Activated T-helper 1 cell treated with anti-CD3 and anti-CD28 coated beads, Interleukin-12 subunit alpha, Interleukin-12 subunit beta, Interleukin-2, Interleukin-4 antibody, amounts not matched to agents 30 ng/mL and 10 ng/mL and 1 ng/mL, durations not matched to agents 14 hours and 24 hours and 36 hours (primary cell): ENCODE data around the gene PMP22. TPM values are rescaled to one million over a fixed set of nuclear protein-coding genes. Genes with fewer than 3 reads are reported as not detected.

Experiments
- DNase-seq: peaks from one replicate; pipeline ENCODE4 v3.0.0; 2021; ENCODE audit warnings: low spot score
- H3K27ac Mint-ChIP-seq: one replicate; pipeline ENCODE4 v1.8.0; 2021; ENCODE audit warnings: mild to moderate bottlenecking, mixed read lengths
- H3K27me3 Mint-ChIP-seq: one replicate; pipeline ENCODE4 v1.8.0; 2022; ENCODE audit warnings: mild to moderate bottlenecking, moderate library complexity, mixed read lengths; ENCODE audit not compliant: insufficient read depth
- H3K36me3 Mint-ChIP-seq: one replicate; pipeline ENCODE4 v1.8.0; 2021; ENCODE audit warnings: low read depth, mixed read lengths
- H3K4me1 Mint-ChIP-seq: one replicate; pipeline ENCODE4 v1.8.0; 2021; ENCODE audit warnings: low read depth, mixed read lengths
- H3K4me3 Mint-ChIP-seq: one replicate; pipeline ENCODE4 v1.8.0; 2021; ENCODE audit warnings: mild to moderate bottlenecking, moderate library complexity, mixed read lengths
- H3K9me3 Mint-ChIP-seq: one replicate; pipeline ENCODE4 v1.8.0; 2021; ENCODE audit warnings: mixed read lengths
- intact Hi-C: fragments of 100-400 bp; cut with micrococcal nuclease; formaldehyde crosslinking; loops from one replicate; pipeline ENCODE4 v1.15.1; 2024
- total RNA-seq: library from RNA; stranded (reverse); gene quantifications from 2 replicates; pipeline ENCODE4 v1.2.3, GENCODE V29; 2022

The PMP22 gene
- total RNA-seq, 1 donor from 2014 or later = 0.54 TPM

DNA sequence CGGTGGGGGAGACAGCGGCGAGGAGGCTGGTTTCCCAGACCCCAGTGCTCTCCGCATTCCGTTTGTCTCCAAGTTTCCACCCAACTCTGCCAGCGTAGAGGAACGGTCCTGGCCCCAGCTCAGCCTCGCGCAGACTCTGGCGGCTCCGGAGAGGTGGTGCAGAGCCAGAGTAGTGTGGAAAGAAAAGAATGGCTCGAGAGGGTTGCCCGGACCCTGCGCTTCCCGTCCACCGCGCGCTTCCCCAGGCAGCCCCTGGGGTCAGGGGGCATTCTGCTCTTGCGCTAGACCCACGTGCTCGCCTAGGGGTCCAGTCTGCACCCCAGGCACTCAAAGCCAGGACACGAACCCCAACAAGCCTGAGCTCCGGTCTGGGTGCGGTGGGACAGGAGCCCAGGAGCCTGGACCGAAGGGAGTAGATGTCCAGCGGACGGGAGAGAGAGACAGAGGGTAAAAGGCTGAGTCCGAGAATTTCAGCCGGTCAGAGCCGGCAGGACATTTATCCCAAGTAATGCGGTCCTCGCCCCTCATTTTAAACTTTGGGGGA is 3.8 kb downstream of the PMP22 start:
- Mint-ChIP-seq H3K27ac (no peak overlapping the region), H3K4me1 (peaks cover 26% of the 10 kb centered on the region), H3K9me3 (no peaks in the 10 kb centered on the region), H3K36me3 (no peaks in the 10 kb centered on the region), H3K27me3 (peaks cover 81% of the 10 kb centered on the region), H3K4me3 (peak overlapping the region; percentile 72)
- intact Hi-C loops = loop anchor here (2.0 to 5.0 kb wide), 2 partner anchors 266 to 737 kb away; partner anchors contain the start of genes TTC19 and ZSWIM7
- DNase-seq = no peak

DNA sequence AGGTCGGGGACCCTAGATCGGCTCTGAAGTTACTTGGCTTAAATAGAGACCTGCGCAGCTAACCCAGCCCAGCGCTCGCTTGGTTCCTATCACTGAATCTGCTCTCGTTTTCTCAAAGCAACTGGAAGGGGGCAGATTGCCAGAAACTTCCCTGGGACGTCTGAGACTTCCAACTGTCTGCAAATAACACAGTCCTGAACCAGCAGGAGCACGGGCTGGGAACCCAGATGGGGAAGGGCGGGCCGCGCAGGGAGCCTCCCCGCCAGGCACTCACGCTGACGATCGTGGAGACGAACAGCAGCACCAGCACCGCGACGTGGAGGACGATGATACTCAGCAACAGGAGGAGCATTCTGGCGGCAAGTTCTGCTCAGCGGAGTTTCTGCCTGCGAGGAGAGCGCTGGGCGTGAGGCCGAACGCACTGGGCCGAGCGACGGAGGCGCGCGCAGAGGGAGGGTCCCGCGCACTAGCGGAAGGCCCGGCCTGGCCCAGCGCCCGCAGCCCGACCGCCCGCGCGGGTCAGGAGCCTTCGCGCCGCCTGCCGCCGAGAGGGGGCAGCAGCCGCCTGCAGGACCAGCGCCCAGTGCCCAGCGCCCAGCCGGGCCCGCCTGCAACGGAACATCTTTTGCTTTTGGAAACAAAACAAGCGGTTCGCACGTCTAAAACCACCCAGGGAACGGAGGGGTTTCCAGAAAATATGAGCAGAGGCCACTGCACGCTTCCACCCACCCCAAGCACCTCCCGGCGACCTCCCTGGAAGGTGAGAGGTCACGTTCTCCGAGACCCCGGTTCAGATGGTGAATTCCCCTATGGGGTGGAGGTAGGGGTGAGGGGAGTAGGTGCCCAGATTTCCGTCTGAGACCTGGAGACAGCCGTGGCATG is 4.5 kb downstream of the PMP22 start:
- Mint-ChIP-seq H3K36me3 (no peaks in the 10 kb centered on the region), H3K27me3 (peaks cover 79% of the 10 kb centered on the region), H3K4me1 (peaks cover 26% of the 10 kb centered on the region), H3K9me3 (no peaks in the 10 kb centered on the region), H3K27ac (peak overlapping the region; percentile 48), H3K4me3 (peak overlapping the region; percentile 80)
- intact Hi-C loops = loop anchor here (2.0 to 5.0 kb wide), 2 partner anchors 267 to 738 kb away; partner anchors contain the start of genes TTC19 and ZSWIM7
- DNase-seq = peak; percentile 56

DNA sequence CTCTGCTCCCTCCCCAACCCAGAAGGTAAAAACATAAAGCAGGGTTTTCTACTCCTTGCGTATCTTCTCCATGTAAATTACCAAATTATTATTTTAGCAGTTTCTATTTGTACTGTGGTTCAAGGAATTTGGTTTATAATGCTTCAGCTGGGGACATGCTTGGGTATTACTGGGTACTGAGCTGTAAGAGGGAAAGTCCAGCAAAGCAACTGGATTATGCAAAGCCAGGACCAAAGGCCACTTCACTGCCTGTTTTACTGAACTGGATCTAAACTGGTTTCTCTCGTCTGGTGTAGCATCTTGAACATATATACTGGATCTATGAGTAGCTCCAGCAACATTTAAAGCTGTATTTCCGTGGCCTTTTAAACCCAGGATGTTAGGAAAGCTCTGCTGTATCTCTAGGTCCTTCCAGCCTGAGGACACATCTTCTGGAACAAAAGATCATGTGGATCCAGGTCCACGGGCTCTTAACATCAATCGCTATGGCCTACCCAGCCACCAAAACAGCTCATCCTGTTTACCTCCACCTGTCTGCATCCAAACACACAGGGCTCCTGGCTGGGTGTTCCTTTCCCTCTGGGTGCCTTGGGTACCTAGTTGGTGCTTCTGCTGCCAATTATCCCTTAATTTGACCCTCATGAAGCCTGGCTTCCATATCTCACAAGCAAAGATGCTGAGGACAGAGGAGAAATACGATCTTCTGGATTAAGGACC is 7.2 kb downstream of the PMP22 start:
- Mint-ChIP-seq H3K4me1 (peaks cover 26% of the 10 kb centered on the region), H3K9me3 (no peaks in the 10 kb centered on the region), H3K27ac (no peak overlapping the region), H3K27me3 (peaks cover 58% of the 10 kb centered on the region), H3K4me3 (no peak overlapping the region), H3K36me3 (no peaks in the 10 kb centered on the region)
- intact Hi-C loops = loop anchor here (1.0 kb wide), 1 partner anchor 245 kb away; no protein-coding TSS in a partner anchor
- no peak for DNase-seq

DNA sequence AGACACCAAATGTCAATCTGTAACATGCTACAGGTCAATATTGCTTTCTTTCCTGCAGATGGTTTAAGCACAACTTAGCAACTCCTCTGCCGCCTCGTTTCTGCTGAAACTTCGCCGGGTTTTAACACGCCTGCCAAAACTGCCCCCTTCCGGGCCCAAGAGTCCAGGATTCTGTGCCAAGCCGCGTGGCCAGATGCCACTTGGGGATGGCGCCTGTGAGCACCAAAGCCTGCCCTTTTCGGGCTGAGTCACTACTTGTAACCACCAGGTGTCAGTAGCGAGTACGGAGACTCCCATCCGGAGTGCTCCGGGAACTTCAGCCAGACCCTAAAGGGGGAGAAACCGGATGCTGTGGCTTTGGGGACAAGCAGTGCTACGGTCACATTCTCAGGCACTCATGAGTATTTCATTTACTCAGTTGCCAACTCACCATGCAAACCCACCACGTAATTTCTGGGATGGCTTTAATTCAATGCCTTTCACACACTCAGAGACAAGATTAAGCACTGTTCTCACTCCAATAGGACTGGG is 7.8 kb downstream of the PMP22 start:
- H3K4me3 Mint-ChIP-seq = no peak overlapping the region
- peaks cover 57% of the 10 kb centered on the region for H3K27me3 Mint-ChIP-seq
- no peaks in the 10 kb centered on the region for H3K9me3 Mint-ChIP-seq
- H3K36me3 Mint-ChIP-seq = no peaks in the 10 kb centered on the region
- H3K27ac Mint-ChIP-seq = no peak overlapping the region
- DNase-seq = peak; percentile 33
- intact Hi-C loops = loop anchor here (1.0 kb wide), 1 partner anchor 246 kb away; no protein-coding TSS in a partner anchor
- H3K4me1 Mint-ChIP-seq = peaks cover 24% of the 10 kb centered on the region

DNA sequence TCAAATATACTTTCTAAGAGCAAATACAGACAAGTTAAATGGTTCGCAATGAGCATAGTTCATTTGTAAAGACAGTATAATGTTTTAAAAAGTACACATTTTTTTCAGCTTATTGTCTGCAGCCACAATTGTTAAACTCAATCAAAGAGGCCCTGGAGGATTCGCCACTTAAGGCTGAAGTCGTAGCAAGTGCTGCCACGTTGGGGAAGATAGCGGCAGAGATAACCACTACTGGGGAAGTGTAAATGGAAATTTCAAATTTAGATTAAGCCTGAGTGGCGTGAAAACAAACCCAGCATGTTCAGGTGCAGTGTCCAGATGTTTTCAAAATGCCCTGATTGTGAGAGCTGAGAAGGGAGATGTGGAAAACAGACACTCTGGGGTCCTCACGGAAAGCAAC is 8.4 kb downstream of the PMP22 start:
- H3K27ac Mint-ChIP-seq = no peak overlapping the region
- intact Hi-C loops = loop anchor here (1.0 kb wide), 1 partner anchor 247 kb away; no protein-coding TSS in a partner anchor
- H3K4me1 Mint-ChIP-seq = peaks cover 21% of the 10 kb centered on the region
- no peaks in the 10 kb centered on the region for H3K36me3 Mint-ChIP-seq
- DNase-seq = no peak
- no peaks in the 10 kb centered on the region for H3K9me3 Mint-ChIP-seq
- no peak overlapping the region for H3K4me3 Mint-ChIP-seq
- peaks cover 50% of the 10 kb centered on the region for H3K27me3 Mint-ChIP-seq

DNA sequence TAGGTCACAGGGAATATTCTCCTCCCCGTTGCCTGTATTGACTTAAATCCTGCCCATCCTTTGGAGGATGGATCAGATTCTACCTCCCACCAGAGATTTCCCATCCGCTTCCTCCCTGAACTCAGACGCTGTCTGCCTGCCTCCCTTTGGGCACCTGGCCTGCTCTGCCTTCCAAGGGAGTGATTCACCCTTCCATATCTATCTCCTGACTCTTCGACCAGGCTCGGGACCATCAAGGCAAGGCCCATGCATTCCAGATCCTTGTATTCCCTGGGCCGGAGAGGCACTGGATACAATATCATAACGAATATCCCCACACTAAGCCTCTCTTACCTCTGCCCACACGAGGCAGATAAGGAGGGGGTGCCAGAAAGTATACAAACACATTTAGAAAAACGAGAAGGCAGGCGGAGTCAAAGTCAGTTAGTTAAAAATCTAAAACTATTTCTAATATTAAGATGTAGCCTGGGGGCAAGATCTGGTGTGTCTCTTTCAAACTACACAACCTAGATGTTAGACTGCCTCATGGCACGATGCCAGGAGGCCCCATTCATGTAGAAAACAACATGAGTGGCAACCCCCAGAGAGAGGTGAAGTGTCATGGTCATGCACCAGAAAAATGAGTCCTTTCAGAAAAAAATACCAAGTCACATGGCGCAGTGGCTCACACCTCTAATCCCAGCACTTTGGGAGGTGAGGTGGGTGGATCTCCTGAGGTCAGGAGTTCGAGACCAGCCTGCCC is 9.2 kb downstream of the PMP22 start:
- DNase-seq = no peak
- Mint-ChIP-seq H3K27me3 (peaks cover 46% of the 10 kb centered on the region), H3K9me3 (no peaks in the 10 kb centered on the region), H3K4me1 (peaks cover 21% of the 10 kb centered on the region), H3K4me3 (no peak overlapping the region), H3K36me3 (no peaks in the 10 kb centered on the region), H3K27ac (no peak overlapping the region)
- intact Hi-C loops = no loop called here

DNA sequence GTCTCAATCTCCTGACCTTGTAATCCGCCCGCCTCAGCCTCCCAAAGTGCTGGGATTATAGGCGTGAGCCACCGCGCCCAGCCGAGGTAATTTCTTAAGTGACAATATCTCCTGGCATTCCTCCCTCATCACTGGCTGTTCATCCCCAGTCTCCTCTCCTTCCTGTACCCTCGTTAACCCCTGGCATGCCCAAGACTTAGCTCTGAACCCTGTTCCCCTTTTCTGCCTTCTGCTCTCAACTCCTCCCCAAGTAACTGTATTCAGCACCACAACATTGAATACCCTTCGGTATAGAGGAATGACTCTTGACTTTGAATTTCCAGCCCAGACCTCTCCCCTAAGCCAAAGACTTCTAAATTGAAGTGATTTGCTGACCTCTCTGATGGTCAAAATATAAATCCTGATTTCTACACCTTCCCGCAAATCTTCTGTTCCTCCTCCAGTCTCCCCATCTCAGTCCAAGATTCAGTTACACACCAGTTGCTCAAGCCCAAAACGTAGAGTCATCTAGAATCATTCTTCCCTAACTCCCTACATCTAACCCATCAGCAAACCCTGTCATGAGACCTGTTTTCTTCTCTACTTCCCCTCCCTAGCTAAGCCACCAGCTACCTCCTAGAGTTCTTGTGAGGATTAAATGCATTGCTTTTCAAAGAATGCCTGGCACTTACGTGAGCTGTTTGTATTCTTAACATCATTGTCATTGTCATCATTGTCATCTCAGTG is 14.8 kb downstream of the PMP22 start:
- H3K36me3 Mint-ChIP-seq = no peaks in the 10 kb centered on the region
- no peak overlapping the region for H3K4me3 Mint-ChIP-seq
- peaks cover 4% of the 10 kb centered on the region for H3K27me3 Mint-ChIP-seq
- H3K9me3 Mint-ChIP-seq = no peaks in the 10 kb centered on the region
- no peaks in the 10 kb centered on the region for H3K4me1 Mint-ChIP-seq
- intact Hi-C loops = no loop called here
- no peak for DNase-seq
- H3K27ac Mint-ChIP-seq = no peak overlapping the region

DNA sequence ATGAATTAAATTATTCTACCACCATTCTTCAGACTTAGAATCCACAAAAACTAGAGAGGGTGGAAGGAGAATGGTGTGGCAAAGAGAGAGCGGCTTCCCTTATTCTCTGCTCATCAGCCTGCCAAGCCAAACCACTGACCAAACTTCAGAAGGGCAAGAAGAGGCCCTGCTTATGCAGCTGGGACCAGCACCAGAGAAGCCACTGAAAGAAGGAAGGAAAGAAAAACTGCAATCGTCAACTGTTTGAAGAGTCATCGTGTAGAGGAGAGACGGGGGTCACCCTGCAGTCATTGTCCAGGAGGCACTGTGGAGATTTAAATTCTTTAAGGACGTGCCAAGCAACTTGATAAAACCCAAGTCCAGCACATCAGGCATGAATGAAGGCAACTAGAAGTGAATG is 15.6 kb downstream of the PMP22 start:
- H3K4me1 Mint-ChIP-seq = no peaks in the 10 kb centered on the region
- no peaks in the 10 kb centered on the region for H3K9me3 Mint-ChIP-seq
- intact Hi-C loops = no loop called here
- H3K36me3 Mint-ChIP-seq = no peaks in the 10 kb centered on the region
- H3K27ac Mint-ChIP-seq = no peak overlapping the region
- H3K27me3 Mint-ChIP-seq = peaks cover 4% of the 10 kb centered on the region
- DNase-seq = no peak
- H3K4me3 Mint-ChIP-seq = no peak overlapping the region

DNA sequence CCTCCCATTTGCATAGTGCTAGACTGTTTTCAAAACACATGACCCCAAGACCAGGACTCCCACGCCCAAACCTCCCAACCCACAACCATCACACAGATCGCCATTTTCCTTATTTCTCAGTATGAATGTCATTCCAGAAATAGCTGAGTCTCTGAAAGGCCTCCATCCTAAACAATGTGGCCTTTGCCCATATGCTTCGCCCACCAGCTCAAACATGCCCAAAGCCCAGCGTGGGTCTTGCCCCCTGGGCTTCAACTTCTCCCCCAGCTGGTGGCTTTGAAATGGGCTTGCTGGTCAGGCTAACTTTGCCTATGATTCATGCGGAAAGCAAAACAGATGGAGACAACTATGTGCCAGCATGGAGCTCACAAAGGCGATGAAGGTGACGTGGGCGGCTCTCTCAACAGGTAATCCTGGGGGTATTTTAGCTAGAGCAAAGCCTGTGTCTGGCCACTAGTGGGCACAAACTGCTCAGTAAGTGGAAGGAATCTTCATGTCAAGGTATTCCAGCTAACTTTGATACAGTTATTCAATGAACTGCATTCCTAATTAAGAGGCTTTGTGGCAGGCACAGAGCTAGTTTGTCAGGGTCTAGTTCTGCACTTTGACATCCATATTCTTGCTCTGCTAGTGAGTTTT is 17.1 kb downstream of the PMP22 start:
- no peaks in the 10 kb centered on the region for H3K9me3 Mint-ChIP-seq

DNA sequence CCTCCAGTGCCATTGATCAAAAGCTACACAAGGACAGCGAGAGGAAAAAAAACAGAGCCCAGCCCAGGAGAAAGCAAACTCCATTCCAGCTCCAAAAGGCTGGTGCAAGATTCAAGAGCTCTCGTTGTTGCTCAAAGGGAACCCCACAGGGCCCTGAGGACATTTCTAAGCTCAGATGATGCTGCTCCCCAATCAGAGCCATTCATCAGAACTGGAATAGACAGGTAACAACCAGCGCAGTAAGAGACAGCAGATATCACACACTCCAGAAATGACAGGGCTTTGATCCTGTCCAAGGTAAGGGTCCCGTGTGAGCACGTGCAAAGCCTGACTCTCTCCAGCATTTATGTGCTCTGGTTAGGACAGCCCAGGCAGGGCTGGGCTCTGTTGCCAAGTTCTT is 20.1 kb downstream of the PMP22 start:
- Mint-ChIP-seq H3K4me1 (no peaks in the 10 kb centered on the region), H3K4me3 (no peak overlapping the region), H3K9me3 (peaks cover 5% of the 10 kb centered on the region), H3K27me3 (peaks cover 6% of the 10 kb centered on the region), H3K36me3 (no peaks in the 10 kb centered on the region), H3K27ac (no peak overlapping the region)
- no peak for DNase-seq
- intact Hi-C loops = no loop called here

More for the DNA sequence above, 17.1 kb downstream of the PMP22 start:
- H3K4me1 Mint-ChIP-seq = no peaks in the 10 kb centered on the region
- intact Hi-C loops = no loop called here
- no peaks in the 10 kb centered on the region for H3K36me3 Mint-ChIP-seq
- DNase-seq = no peak
- no peak overlapping the region for H3K4me3 Mint-ChIP-seq
- H3K27ac Mint-ChIP-seq = no peak overlapping the region
- H3K27me3 Mint-ChIP-seq = no peaks in the 10 kb centered on the region

DNA sequence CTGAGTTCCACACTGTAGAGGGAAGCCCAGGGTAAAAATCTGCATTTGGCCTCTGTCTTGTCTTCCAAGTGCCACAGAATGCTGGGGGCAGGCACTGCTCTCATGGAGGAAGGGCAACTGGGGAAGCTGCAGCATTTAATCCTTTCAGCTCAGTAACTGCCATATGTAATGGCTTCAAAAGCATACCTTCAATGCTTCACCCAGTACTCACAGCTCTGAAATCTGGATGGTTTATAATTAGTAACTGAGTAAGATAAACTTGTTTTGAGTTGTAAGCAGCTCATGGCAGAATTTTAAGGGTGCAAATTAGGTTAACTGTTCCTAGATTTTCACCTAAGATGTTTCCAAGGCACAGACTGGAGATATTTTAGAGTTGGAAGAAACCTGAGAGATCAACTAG is 24.5 kb downstream of the PMP22 start:
- DNase-seq = no peak
- H3K27me3 Mint-ChIP-seq = peaks cover 6% of the 10 kb centered on the region
- H3K4me1 Mint-ChIP-seq = no peaks in the 10 kb centered on the region
- intact Hi-C loops = no loop called here
- H3K36me3 Mint-ChIP-seq = no peaks in the 10 kb centered on the region
- H3K9me3 Mint-ChIP-seq = peaks cover 5% of the 10 kb centered on the region
- H3K4me3 Mint-ChIP-seq = no peak overlapping the region
- no peak overlapping the region for H3K27ac Mint-ChIP-seq
